BE2C (cell line): ENCODE data around the gene SSNA1.

Source experiments
- DNase-seq: peaks from one replicate; pipeline ENCODE4 v3.0.0-alpha.2; 2020
- H3K27me3 ChIP-seq: fragments of 250-450 bp; sonication (Bioruptor Pico); 2 replicates; pipeline ENCODE4 v1.5.1; 2020; ENCODE audit warnings: mild to moderate bottlenecking
- H3K36me3 ChIP-seq: fragments of 250-450 bp; sonication (Bioruptor Pico); 2 replicates; pipeline ENCODE4 v1.5.1; 2020; ENCODE audit warnings: mild to moderate bottlenecking
- H3K4me1 ChIP-seq: fragments of 250-450 bp; sonication (Bioruptor Pico); 2 replicates; pipeline ENCODE4 v1.5.1; 2020
- H3K4me3 ChIP-seq: 2 replicates; pipeline ENCODE4 v1.5.1; 2011; ENCODE audit warnings: low read depth, low read length
- H3K9me3 ChIP-seq: fragments of 250-450 bp; sonication (Bioruptor Pico); 2 replicates; pipeline ENCODE4 v1.5.1; 2020
- CTCF ChIP-seq: IDR thresholded peaks from 2 replicates; pipeline ENCODE4 v1.5.1; 2012; ENCODE audit warnings: mild to moderate bottlenecking, low read depth, low read length

The SSNA1 gene

GRCh38 chr9:137181680-137182079 is 6.8 kb upstream of the SSNA1 start:
- H3K27me3 ChIP-seq = no peaks in the 10 kb centered on the region
- no peak for DNase-seq
- no peaks in the 10 kb centered on the region for H3K4me1 ChIP-seq
- no peak overlapping the region for H3K4me3 ChIP-seq
- H3K9me3 ChIP-seq = no peaks in the 10 kb centered on the region
- peaks cover 29% of the 10 kb centered on the region for H3K36me3 ChIP-seq
- no peak for TF ChIP-seq CTCF

- Histone ChIP-seq H3K4me3 (no peak overlapping the region), H3K27me3 (no peaks in the 10 kb centered on the region), H3K36me3 (peaks cover 29% of the 10 kb centered on the region), H3K4me1 (no peaks in the 10 kb centered on the region), H3K9me3 (no peaks in the 10 kb centered on the region)
- no peak for DNase-seq
- TF ChIP-seq CTCF = no peak
These were observed 5.6 kb upstream of the SSNA1 start for GRCh38 chr9:137182836-137183235.

- no peak for DNase-seq
- H3K9me3 ChIP-seq = no peaks in the 10 kb centered on the region
- TF ChIP-seq CTCF = no peak
- H3K27me3 ChIP-seq = no peaks in the 10 kb centered on the region
- peaks cover 29% of the 10 kb centered on the region for H3K36me3 ChIP-seq
- H3K4me3 ChIP-seq = no peak overlapping the region
- no peaks in the 10 kb centered on the region for H3K4me1 ChIP-seq
These were observed 4.4 kb upstream of the SSNA1 start for GRCh38 chr9:137183980-137184595.

GRCh38 chr9:137184881-137185660 is 3.4 kb upstream of the SSNA1 start:
- no peaks in the 10 kb centered on the region for H3K9me3 ChIP-seq
- H3K4me3 ChIP-seq = no peak overlapping the region
- no peak for DNase-seq
- no peaks in the 10 kb centered on the region for H3K4me1 ChIP-seq
- peaks cover 29% of the 10 kb centered on the region for H3K36me3 ChIP-seq
- no peak for TF ChIP-seq CTCF
- H3K27me3 ChIP-seq = no peaks in the 10 kb centered on the region

GRCh38 chr9:137185921-137186320 is 2.6 kb upstream of the SSNA1 start:
- no peak for TF ChIP-seq CTCF
- peaks cover 23% of the 10 kb centered on the region for H3K36me3 ChIP-seq
- no peak for DNase-seq
- no peaks in the 10 kb centered on the region for H3K27me3 ChIP-seq
- H3K9me3 ChIP-seq = no peaks in the 10 kb centered on the region
- no peak overlapping the region for H3K4me3 ChIP-seq
- H3K4me1 ChIP-seq = no peaks in the 10 kb centered on the region

- Histone ChIP-seq H3K27me3 (no peaks in the 10 kb centered on the region), H3K4me1 (no peaks in the 10 kb centered on the region), H3K9me3 (no peaks in the 10 kb centered on the region), H3K36me3 (peaks cover 18% of the 10 kb centered on the region), H3K4me3 (no peak overlapping the region)
- TF ChIP-seq CTCF = no peak
- no peak for DNase-seq
These were observed 2.1 kb upstream of the SSNA1 start for GRCh38 chr9:137186385-137186784.
